Smooth muscle cell (in vitro differentiated cells): ENCODE measurements around the gene C3orf70. TPM values are rescaled to one million over a fixed set of nuclear protein-coding genes. Genes with fewer than 3 reads are reported as not detected.

Experiments used
- DNase-seq: peaks from one replicate; lab custom pipeline; 2025; ENCODE audit not compliant: unreplicated experiment; lab: John Stamatoyannopoulos, UW
- H2AFZ ChIP-seq: fragments of 200-600 bp; sonication (generic); 2 replicates; pipeline ENCODE4 v1.6.0; 2016; ENCODE audit warnings: antibody characterized with exemption, low read depth, mild to moderate bottlenecking
- H3F3A ChIP-seq: fragments of 200-600 bp; sonication (generic); 2 replicates; pipeline ENCODE4 v1.6.0; 2017; ENCODE audit warnings: antibody characterized with exemption, low read depth
- H3K27ac ChIP-seq: fragments of 200-600 bp; sonication (generic); 2 replicates; pipeline ENCODE4 v1.5.1; 2016; ENCODE audit warnings: low read depth, mild to moderate bottlenecking
- H3K27me3 ChIP-seq: fragments of 200-600 bp; sonication (generic); 2 replicates; pipeline ENCODE4 v1.6.1; 2016; ENCODE audit warnings: low read depth, mild to moderate bottlenecking
- H3K36me3 ChIP-seq: fragments of 200-600 bp; sonication (generic); 2 replicates; pipeline ENCODE4 v1.5.1; 2016; ENCODE audit warnings: low read depth
- H3K4me1 ChIP-seq: fragments of 200-600 bp; sonication (generic); 2 replicates; pipeline ENCODE4 v1.5.1; 2016; ENCODE audit warnings: low read depth
- H3K4me2 ChIP-seq: fragments of 200-600 bp; sonication (generic); 2 replicates; pipeline ENCODE4 v1.6.0; 2016; ENCODE audit warnings: mild to moderate bottlenecking
- H3K4me3 ChIP-seq: fragments of 200-600 bp; sonication (generic); 2 replicates; pipeline ENCODE4 v1.5.1; 2016; ENCODE audit warnings: mild to moderate bottlenecking
- H3K79me2 ChIP-seq: fragments of 200-600 bp; sonication (generic); 2 replicates; pipeline ENCODE4 v1.6.0; 2016; ENCODE audit warnings: low read depth, mild to moderate bottlenecking
- H3K9ac ChIP-seq: fragments of 200-600 bp; sonication (generic); 2 replicates; pipeline ENCODE4 v1.6.0; 2016; ENCODE audit warnings: low read depth
- H3K9me3 ChIP-seq: fragments of 200-600 bp; sonication (generic); replicated peaks from 2 replicates; pipeline ENCODE4 v1.5.1; 2016; ENCODE audit warnings: low read depth
- H4K20me1 ChIP-seq: fragments of 200-600 bp; sonication (generic); 2 replicates; pipeline ENCODE4 v1.6.0; 2016; ENCODE audit warnings: low read depth
- CTCF ChIP-seq: fragments of 200-600 bp; sonication (generic); IDR thresholded peaks from 2 replicates; pipeline ENCODE4 v1.5.1; 2017; ENCODE audit warnings: borderline replicate concordance, mild to moderate bottlenecking, antibody characterized with exemption; ENCODE audit not compliant: insufficient read depth, poor library complexity, severe bottlenecking
- WGBS: methylation state at CpG from one replicate; pipeline ENCODE4 v1.1.7; 2016; ENCODE audit warnings: low lambda C conversion rate; 5-methylcytosine and 5-hydroxymethylcytosine counted together
- polyA plus RNA-seq: library from polyadenylated mRNA; unstranded; fragments of >200 nt; fragmentation: Nextera tagmentation; extraction: Ambion mirVana; gene quantifications from 2 replicates; pipeline ENCODE4 v1.2.1, GENCODE V29; 2016
- total RNA-seq: library from RNA; depleted of rRNA; stranded (reverse); fragments of >200 nt; gene quantifications from 2 replicates; pipeline ENCODE4 v1.2.3, GENCODE V29; 2014

C3orf70 gene
- total and polyA plus RNA-seq, 2 experiments from 2014 or later = 0.23 to 0.72 TPM

GRCh38 chr3:185176750-185177359 lies 24.0 kb upstream of the C3orf70 start:
- no peaks in the 10 kb centered on the region for H3K9me3 ChIP-seq
- H2AFZ ChIP-seq = peak overlapping the region; percentile 99
- H3K27ac ChIP-seq = no peak overlapping the region
- no peaks in the 10 kb centered on the region for H3K79me2 ChIP-seq
- peaks cover 8% of the 10 kb centered on the region for H3K4me1 ChIP-seq
- WGBS = 28% methylated on average over 10 of the region's 10 CpGs
- peaks cover 15% of the 10 kb centered on the region for H3K27me3 ChIP-seq
- no peak overlapping the region for H3K4me3 ChIP-seq
- H4K20me1 ChIP-seq = no peaks in the 10 kb centered on the region
- H3K4me2 ChIP-seq = peak overlapping the region; percentile 57
- no peaks in the 10 kb centered on the region for H3K36me3 ChIP-seq
- no peak overlapping the region for H3K9ac ChIP-seq
- H3F3A ChIP-seq = peaks cover 6% of the 10 kb centered on the region
- peak; percentile 77 for TF ChIP-seq CTCF
- DNase-seq = no peak

- Histone ChIP-seq H3K4me1 (peaks cover 8% of the 10 kb centered on the region), H3F3A (peaks cover 6% of the 10 kb centered on the region), H3K9me3 (no peaks in the 10 kb centered on the region), H3K27ac (peak overlapping the region; percentile 42), H3K4me2 (peak overlapping the region; percentile 65), H3K27me3 (peaks cover 12% of the 10 kb centered on the region), H3K79me2 (no peaks in the 10 kb centered on the region), H3K9ac (peak overlapping the region; percentile 16), H2AFZ (peak overlapping the region; percentile 99), H3K4me3 (peak overlapping the region; percentile 18), H4K20me1 (no peaks in the 10 kb centered on the region), H3K36me3 (no peaks in the 10 kb centered on the region)
- 28% methylated on average over 15 of the region's 15 CpGs for WGBS
- peak; percentile 11 for DNase-seq
- no peak for TF ChIP-seq CTCF
These were observed 22.6 kb upstream of the C3orf70 start for GRCh38 chr3:185175370-185175987.

- Histone ChIP-seq H3K27ac (no peak overlapping the region), H3K27me3 (peaks cover under 1% of the 10 kb centered on the region), H3K4me1 (peaks cover 8% of the 10 kb centered on the region), H3K9me3 (no peaks in the 10 kb centered on the region), H2AFZ (no peak overlapping the region), H3K4me3 (no peak overlapping the region), H3K36me3 (no peaks in the 10 kb centered on the region), H3K9ac (no peak overlapping the region), H3K79me2 (no peaks in the 10 kb centered on the region), H3K4me2 (no peak overlapping the region), H3F3A (peaks cover 6% of the 10 kb centered on the region), H4K20me1 (no peaks in the 10 kb centered on the region)
- WGBS = 84% methylated on average over 11 of the region's 11 CpGs
- DNase-seq = no peak
- TF ChIP-seq CTCF = no peak
These were observed 19.5 kb upstream of the C3orf70 start for GRCh38 chr3:185172086-185173049.
